DMS79 treated with DMSO at 0.1 percent for 48 hours (cell line): ENCODE results near the gene DHCR24.

Source experiments
- DNase-seq: peaks from one replicate; lab custom pipeline; 2025; lab: John Stamatoyannopoulos, UW

Gene DHCR24

GRCh38 chr1:54800899-54801759 is 85.9 kb downstream of the DHCR24 start, which contains the start of gene TTC22:
TSS of gene TTC22 (minus strand) at chr1:54801323. CDS start at chr1:54801163, 160 bp downstream.
- peak; percentile 90 for DNase-seq

GRCh38 chr1:54800041-54800898 is 86.7 kb downstream of the DHCR24 start:
- peak; percentile 17 for DNase-seq
